Left cardiac atrium (tissue), 4 donors: Measurements from ENCODE around the gene ZNF74. TPM values are rescaled to one million over a fixed set of nuclear protein-coding genes. Genes with fewer than 3 reads are reported as not detected.
A peak's percentile ranks its signal among the peaks of the same experiment; 100 is the strongest.
"Not testable (repeated sequence)": the region's sequence is repeated elsewhere in the genome, so short reads cannot be mapped to it uniquely, and the experiment has no call there.

Experiments used
- ATAC-seq, 2 donors: fragments of 200-7000 bp; cut with Tn5 transposase; one replicate each; pipeline ENCODE4 v1.9.1; 2020; ENCODE audit warnings: mild to moderate bottlenecking in 2 of 2, moderate library complexity in 2 of 2
- DNase-seq: peaks from one replicate; pipeline ENCODE4 v3.0.0-alpha.2; 2020
- intact Hi-C, 2 donors: fragments of 100-400 bp; cut with DNase I; formaldehyde crosslinking; loops; one replicate each; pipeline versions ENCODE4 v1.14.1 to v1.15.1; 2022 to 2023
- total RNA-seq, 2 donors: library from RNA; stranded (reverse); fragmentation: NEBNext Ultra II Directional; extraction: Animal tissue kit (Norgen Biotek cat#: 25700); gene quantifications; one replicate each; pipeline ENCODE4 v1.2.1, GENCODE V29; 2021
- donor health status: DM: no; HTN: yes; CAD: no.
- donor health status: DM: no; HTN: yes; CAD: no; lungs with severe emphysema.
- donor health status: DM: yes; HTN: yes; CAD: no.
- donor health status: Dilated cardiomyopathy.

The ZNF74 gene
- total RNA-seq, 2 donors from 2014 or later = 3.9 to 6.5 TPM

DNA sequence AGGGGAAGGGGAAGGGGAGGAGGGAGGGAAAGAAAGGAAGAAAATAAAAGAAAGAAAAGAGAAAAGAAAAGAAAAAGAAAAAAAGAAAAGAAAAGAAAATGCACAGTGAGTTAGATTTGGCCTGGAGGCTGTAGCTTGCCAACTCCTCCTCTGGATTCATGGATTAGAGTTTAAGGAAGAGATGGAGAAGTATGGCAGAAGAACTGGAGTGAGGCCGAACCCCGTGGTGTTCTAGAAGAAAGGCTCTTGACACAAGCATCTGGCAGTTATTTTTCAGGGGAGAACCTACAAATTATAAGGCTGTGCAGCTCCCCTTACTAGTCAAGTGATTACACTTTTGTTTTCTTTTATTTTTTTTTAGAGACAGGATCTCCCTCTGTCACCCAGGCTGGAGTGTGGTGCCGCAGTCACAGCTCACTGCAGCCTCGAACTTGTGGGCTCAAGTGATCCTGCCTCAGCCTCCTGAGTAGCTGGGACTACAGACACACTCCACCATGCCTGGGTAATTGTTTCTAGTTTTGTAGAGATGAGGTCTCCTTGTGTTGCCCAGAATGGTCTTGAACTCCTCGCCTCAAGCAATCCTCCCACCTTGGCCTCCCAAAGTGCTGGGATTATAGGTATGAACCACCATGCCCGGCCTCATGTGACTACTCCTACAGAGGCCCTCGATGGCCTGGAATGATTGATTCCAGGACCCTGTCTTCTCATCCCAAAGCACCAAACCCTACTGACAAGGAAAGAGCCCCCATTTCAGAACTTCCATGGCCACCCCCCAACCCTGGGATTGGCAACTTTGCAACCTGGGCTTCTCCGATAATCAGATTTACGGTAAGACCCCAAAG, 19.5 kb downstream of the ZNF74 start:
- ATAC-seq = no peak
- intact Hi-C loops = loop anchor here in 1 of 2 donors (10.0 kb wide), 1 partner anchor 161 kb away; no protein-coding TSS in a partner anchor
- no peak for DNase-seq

DNA sequence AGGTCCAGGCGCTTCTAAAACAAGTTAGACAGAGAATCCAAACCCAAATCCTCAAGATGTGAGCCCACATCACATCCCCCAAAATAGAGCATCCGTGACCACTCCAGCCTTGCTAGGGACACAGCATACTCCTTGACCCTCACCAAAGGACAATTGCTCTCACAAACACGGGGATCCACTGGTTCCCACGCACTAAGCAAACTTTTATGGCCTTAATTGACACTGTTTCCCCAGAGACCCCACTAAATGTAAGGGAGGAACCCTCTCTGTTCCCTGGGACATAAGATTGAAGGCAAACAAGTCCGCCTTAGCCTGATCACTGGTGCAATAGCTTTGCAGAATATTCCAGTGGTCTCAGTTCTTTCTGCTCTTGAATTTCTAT, 20.1 kb downstream of the ZNF74 start:
- no peak for ATAC-seq
- intact Hi-C loops = loop anchor here in 1 of 2 donors (10.0 kb wide), 1 partner anchor 161 kb away; no protein-coding TSS in a partner anchor
- DNase-seq = no peak

DNA sequence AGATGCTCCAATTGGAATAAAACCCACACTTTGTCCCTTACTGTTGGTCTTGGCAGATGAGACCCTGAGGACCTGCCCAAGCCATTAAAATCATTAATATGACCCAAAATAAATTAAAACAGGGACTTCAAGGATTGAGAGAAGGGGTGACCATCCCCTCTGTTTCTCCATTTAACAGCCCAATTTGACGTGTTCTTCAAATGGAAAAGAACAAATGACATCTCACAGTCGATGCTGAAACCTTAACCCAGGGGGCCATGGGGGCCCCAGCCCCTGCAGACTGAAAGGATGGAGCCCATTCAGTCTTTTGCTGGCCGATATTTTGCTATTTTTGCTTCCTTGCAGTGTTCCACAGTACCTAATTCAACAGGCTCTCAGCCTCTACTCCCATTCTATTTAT, 20.5 kb downstream of the ZNF74 start:
- DNase-seq (no peak), ATAC-seq (no peak)
- intact Hi-C loops = loop anchor here in 1 of 2 donors (10.0 kb wide), 1 partner anchor 160 kb away; no protein-coding TSS in a partner anchor

DNA sequence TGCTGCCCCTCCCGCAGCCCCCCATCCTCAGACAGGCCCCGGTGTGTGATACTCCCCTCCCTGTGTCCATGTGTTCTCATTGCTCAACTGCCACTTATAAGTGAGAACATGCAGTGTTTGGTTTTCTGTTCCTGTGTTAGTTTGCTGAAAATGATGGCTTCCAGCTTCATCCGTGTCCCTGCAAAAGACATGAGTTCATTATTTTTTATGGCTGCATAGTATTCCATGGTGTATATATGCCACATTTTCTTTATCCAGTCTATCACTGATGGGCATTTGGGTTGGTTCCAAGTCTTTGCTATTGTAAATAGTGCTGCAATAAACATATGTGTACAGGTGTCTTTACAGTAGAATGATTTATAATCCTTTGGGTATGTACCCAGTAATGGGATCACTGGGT, 21.3 kb downstream of the ZNF74 start:
- intact Hi-C loops = loop anchor here (5.0 to 10.0 kb wide), 4 partner anchors 42 to 282 kb away; partner anchors contain the start of gene KLHL22 (in 1 of the 2)
- ATAC-seq, DNase-seq: not testable (repeated sequence)

DNA sequence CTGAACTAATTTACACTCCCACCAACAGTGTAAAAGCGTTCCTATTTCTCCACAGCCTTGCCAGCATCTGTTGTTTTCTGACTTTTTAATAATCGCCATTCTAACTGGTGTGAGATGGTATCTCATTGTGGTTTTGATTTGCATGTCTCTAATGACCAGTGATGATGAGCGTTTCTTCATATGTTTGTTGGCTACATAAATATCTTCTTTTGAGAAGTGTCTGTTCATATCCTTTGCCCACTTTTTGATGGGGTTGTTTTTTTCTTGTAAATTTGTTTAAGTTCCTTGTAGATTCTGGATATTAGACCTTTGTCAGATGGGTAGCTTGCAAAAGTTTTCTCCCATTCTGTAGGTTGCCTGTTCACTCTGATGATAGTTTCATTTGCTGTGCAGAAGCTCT, 21.7 kb downstream of the ZNF74 start:
- intact Hi-C loops = loop anchor here (5.0 to 10.0 kb wide), 4 partner anchors 42 to 282 kb away; partner anchors contain the start of gene KLHL22 (in 1 of the 2)
- not testable (repeated sequence) for ATAC-seq, DNase-seq

DNA sequence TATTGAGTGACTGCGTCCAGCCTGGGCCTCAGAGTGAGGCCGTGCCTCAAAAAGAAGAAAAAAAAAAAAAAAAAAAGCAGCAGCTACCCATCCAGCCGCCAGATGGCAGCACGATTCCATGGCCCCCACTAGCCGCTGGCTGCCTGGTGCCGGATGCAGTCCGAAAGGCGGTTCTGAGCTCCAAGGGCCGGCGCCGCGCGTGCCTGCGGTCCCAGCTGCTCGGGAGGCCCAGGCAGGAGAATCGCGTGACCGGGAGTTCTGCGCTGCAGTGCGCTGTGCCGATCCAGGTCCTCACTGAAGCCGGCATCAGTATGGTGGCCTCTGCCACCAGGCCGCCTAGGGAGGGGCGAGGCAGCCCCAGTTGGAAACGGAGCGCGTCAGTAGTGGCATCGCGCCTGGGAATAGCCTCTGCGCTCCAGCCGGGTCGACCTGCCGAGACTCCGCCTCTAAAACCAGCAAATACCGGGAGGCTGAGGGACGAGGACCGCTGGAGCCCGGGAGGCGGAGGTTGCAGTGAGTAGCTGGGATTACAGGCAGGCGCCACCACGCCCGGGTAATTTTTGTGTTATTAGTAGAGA, 24.3 kb downstream of the ZNF74 start:
- DNase-seq (peak; percentile 89), ATAC-seq (peak; percentile 88 to 91)
- intact Hi-C loops = loop anchor here (2.0 to 10.0 kb wide), 5 partner anchors 39 to 279 kb away; partner anchors contain the start of gene KLHL22 (in 1 of the 2)

DNA sequence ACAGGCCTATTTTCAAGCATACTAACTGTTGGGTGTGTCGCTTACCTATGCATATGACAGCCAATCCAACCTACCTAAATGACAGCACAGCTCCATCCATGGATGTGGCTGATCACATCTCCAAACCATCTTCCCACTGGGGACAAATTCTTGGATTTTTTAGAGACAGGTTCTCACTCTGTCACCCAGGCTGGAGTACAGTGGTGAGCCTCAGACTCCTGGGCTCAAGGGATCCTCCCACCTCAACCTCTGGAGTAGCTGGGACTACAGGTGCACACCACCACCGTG, 25.7 kb downstream of the ZNF74 start:
- intact Hi-C loops = loop anchor here (2.0 to 10.0 kb wide), 5 partner anchors 37 to 278 kb away; partner anchors contain the start of gene KLHL22 (in 1 of the 2)
- no peak for ATAC-seq

DNA sequence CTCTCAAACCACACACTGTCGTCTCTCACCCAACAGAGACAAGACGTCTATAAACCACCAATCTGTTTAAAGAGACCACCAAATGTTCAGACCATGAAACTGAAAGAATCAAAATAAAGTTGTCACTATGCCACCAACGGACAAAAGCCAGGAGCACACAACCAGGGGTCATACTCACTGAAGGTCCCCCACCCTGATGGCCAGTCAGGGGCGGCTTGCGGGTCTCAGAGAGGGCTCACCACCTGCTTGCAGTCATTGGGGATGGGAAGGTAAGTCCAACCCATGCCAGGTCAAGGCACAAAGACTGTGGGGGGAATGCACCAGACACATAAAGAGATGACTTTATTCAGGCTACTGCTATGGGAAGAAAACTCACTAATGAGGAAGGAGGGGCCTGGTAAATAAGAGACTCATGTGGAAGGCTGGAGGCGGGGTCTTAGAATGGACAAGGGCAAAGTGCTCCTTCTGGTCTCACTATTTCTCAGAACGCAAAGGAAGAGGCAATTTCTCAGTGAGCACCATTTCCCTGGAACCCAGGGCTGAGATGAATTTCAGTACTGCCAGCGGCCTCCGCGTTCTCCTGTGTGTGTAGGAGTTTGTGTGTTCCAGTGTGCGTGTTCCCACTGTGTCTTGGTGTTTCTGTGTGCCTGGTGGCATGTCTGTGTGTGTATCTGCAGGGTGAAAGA, 26.3 kb downstream of the ZNF74 start:
- ATAC-seq (no peak), DNase-seq (no peak)
- intact Hi-C loops = no loop called here

More for the DNA sequence above, 25.7 kb downstream of the ZNF74 start:
- no peak for DNase-seq

DNA sequence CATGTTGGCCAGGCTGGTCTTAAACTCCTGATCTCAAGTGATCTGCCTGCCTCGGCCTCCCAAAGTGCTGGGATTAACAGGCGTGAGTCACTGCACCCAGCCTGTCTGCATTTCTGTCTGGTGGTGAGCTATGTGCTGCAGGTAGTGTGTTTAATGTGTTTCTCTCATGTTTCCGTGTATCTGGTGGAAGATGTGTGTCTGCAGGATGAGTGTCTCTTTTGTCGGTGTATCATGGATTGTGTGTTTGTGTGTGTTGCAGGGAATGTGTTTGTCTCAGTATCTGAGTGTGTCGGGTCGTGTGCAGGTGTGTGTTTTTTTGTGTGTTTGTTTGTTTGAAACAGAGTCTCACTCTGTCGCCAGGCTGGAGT, 27.5 kb downstream of the ZNF74 start:
- no peak for DNase-seq
- ATAC-seq = no peak
- intact Hi-C loops = no loop called here

DNA sequence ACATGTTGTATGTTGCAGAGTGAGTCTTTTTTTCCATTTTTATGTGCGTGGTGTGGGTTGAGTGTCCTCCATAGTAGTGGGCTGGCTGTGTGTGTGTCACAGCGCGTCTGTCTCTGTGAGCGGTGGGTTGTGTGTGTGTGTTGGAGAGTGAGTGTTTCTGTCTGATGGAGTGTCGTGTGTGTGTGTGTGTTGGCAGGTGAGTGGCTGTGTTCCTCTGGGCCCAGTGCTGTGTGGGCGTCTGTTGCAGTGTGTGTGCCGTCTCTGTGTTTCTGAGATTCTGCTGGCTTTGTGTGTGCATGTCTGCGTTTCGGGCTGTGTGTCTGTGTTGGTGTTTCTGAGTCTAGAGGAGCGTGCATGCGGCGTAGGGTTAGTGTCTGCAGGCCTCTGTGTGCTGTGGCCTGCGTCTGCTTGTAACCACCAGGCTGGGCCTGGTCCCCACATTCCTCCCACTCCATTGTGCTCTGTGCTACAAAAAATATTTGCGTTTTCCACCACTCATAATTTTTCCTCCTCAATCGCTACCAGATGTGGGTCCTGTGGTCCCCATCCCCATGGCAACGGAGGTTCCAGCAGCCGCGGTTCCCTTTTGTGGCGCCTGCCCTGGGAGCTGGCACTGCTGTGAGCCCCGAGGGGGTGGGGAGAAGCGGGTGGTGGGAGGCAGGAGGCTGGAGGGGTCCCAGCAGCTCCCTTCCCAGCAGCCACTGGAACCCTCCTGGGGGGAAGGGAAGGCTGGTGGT, 28.5 kb downstream of the ZNF74 start:
- ATAC-seq = peak; percentile 8 to 18
- peak; percentile 16 for DNase-seq
- intact Hi-C loops = no loop called here

DNA sequence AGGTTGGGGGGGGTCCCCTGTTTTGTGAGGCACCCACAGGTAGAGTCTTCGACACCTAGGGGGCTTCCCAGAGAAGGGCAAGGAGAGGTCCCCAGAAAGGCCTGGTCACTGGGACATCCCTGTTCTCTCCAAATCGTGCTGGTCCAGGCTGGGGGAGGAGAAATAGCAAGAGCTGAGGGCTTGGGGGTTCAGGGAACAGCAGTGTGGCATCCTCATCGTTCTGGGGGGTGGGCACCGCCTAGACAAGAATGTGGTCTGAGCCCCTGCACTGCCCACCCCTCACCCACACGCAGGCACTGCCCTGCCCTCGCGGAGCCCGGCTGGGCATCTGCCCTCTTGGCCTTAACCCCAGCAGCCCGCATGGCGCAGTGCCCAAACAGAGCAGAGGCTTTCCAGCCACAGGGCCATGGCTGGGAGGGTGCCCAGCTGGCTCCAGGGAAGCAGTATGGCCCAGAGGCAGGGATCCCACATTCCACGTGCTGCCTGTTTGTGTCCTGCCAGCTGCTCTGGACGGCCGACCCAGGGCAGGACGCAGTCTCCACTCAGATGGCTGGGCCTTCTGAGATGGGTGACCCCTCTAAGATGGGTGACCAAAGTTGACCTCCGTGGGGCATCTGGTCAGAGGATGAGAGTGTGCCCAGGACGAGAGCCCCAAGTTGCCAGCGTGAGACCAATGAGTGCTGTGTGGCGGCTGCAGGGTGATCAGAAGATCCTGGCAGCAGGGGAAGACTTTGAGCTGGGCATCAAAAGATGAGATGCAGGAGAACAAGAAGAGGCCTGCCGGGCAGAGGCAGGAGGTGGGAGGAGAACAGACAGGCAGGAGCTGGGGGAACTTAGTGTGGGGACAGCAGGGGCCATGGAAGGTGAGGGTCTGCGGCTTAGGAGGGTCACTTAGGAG, 29.3 kb downstream of the ZNF74 start:
- DNase-seq (peak; percentile 53), ATAC-seq (peak; percentile 28 to 70)
- intact Hi-C loops = no loop called here

DNA sequence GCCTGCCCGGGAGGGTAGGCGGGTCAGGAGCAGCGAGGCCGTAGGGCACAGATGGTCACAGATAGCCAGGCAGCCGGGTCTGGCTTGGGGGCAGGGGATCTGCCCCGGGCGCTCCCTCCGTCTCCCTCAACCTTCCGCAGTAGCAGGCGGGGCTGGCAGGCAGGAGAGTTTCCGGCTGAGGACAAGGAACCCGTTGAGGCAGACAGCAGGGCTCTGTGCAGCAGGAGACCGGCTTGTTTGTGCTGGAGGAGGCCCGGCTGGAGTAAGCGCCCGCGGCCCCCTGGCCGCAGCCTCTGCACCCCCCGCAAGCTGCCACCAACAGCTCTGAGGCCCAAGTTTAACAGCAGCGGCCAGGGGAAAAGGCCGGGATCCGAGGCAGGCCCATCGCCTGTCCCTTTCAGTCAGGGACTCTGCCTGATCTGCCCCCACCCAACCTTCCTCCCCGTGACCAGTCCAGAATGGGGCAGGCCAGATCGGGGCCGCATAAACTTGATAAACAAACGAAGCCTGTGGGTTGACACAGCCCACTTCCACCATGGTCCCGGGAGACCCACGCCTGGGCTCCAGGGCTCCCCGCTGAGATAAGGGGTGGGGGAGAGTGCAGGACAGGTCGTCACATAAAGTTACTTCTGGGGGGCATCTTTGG, 30.1 kb downstream of the ZNF74 start:
- intact Hi-C loops = no loop called here
- peak in 1 of 2 donors; percentile 18 for ATAC-seq
- DNase-seq = peak; percentile 39

DNA sequence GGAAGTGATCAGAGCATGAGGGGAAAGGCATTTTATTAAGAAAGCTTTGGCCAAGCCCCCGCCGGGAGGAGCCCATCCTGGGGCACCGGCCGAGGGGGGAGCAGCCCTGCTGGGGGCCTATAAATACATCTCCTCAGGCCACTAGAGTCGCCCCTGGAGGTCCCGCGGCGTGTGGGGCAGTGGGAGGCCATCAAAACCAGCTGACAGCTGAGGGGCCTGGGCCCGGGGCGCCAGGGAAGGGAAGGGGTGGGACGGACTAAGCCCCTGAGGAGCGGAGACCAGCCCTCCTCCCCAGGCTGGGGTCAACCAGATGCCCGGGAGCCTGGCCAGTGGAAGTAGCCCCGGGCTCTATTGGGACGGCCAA, 30.6 kb downstream of the ZNF74 start:
- DNase-seq (peak; percentile 28), ATAC-seq (no peak)
- intact Hi-C loops = no loop called here

DNA sequence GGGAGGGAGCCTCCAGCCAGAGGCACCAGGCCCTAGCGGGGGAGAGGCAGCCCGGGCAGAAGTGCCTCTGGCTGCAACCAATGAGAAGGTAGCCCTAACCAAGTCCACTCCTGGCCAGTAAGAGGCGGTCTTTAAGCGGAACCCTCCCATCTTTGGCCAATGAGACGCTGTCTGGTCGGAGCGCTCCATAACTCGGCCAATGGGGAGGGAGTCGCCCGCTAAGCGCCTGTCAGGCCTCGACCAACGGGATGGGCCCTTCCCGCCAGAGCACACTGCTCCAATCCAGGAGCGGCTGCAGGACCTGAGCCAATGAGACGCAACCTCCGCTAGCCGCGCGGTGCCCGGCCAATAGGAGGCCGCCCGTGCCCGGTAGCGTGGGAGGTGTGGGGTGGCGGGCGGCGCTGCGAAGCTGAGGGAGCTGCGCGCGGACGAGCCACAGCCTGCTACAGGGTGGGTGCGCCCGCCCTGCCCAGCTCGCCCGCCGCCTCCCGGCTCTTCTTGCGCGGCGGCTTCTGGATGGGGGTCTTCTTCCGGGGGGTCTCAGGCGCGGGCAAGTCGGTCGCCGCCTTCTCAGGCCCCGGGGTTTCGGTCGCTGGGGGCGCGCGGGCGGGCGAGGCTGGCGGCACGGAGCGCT, 31.1 kb downstream of the ZNF74 start:
- intact Hi-C loops = no loop called here
- ATAC-seq = peak in 1 of 2 donors; percentile 13
- DNase-seq = peak; percentile 54

DNA sequence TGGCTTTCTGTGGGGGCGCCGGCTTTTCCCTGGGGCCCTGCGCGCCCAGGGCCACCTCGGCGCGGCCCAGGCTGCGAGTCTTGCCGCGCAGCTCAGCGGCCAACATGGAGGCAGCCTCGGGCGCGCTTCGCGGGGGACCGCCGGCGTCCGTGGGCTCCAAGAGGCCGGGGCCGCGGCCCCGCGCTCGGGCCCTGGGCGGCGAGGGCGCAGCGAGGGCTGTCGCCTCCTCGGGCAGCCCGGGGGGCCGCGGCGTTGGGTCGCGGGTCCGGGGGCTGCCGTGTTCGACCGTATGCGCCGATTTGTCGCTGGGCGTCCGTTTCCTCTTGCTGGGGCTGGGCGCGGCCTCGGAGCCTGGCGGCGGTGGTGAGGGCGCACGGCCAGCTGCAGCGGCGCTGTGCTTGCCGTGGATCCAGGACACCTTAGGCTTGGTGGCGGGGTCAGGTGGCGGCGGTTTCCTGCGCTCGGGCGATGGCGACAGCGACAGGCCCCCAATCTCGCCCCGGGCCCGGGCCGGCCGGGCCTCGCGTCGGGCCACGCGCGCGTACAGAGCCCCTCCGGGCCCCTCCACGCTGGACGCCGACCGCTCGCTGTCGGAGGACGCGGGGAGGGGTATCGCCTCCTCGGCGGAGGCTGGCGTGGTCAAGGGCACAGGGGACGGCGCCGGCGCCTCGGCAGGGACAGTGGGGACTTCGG, 31.8 kb downstream of the ZNF74 start:
- ATAC-seq (no peak), DNase-seq (no peak)
- intact Hi-C loops = no loop called here

DNA sequence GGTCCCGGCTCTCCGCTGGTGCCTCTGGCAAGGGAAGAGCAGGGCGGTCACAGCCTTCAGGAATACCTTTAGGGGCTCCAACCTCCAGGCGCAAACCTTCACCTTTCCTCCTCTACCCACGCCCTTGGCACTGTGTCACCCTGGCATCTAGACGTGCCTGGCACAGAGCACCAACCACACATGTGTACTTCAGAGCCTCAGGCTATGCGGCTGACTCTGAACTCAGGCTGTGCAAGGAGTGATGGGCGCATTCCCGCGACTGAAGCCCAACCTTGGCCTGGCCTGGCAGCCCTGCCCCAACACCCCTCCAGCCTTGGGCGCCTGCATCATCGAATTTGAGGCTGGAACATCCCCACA, 32.3 kb downstream of the ZNF74 start:
- intact Hi-C loops = no loop called here
- DNase-seq = no peak

More for the DNA sequence above, 32.3 kb downstream of the ZNF74 start:
- ATAC-seq = no peak
